HepG2 (cell line): ENCODE measurements around the gene OR2W1. TPM values are rescaled to one million over a fixed set of nuclear protein-coding genes. Genes with fewer than 3 reads are reported as not detected.

Source experiments
- ARHGAP35 ChIP-seq: sonication (generic); formaldehyde crosslinking; IDR thresholded peaks from 2 replicates; pipeline ENCODE4 v1.9.0; 2022; ENCODE audit warnings: mild to moderate bottlenecking, inconsistent platforms, moderate library complexity, missing genetic modification reagents, borderline replicate concordance
- ATF5 ChIP-seq: sonication (generic); formaldehyde crosslinking; IDR thresholded peaks from 2 replicates; pipeline ENCODE4 v1.4.0; 2020; ENCODE audit warnings: mild to moderate bottlenecking, low read depth, missing genetic modification reagents
- CHD4 ChIP-seq: fragments of 200-600 bp; sonication (generic); IDR thresholded peaks from 2 replicates; pipeline ENCODE4 v1.7.0; 2017; ENCODE audit warnings: mild to moderate bottlenecking, low read length, borderline replicate concordance
- EEA1 ChIP-seq: sonication (generic); formaldehyde crosslinking; IDR thresholded peaks from 2 replicates; pipeline ENCODE4 v1.5.1; 2020; ENCODE audit warnings: mild to moderate bottlenecking, missing genetic modification reagents, borderline replicate concordance
- ELK4 ChIP-seq: sonication (generic); formaldehyde crosslinking; IDR thresholded peaks from 2 replicates; pipeline ENCODE4 v1.9.0; 2021; ENCODE audit warnings: missing genetic modification reagents, borderline replicate concordance
- FIP1L1 ChIP-seq: fragments of 200-400 bp; formaldehyde crosslinking; IDR thresholded peaks from 2 replicates; pipeline ENCODE4 v1.6.1; 2018; ENCODE audit warnings: low read depth, mild to moderate bottlenecking, low read length, moderate library complexity, borderline replicate concordance; ENCODE audit not compliant: insufficient read depth
- HES4 ChIP-seq: sonication (generic); formaldehyde crosslinking; IDR thresholded peaks from 2 replicates; pipeline ENCODE4 v1.9.0; 2021; ENCODE audit warnings: mild to moderate bottlenecking, missing genetic modification reagents, borderline replicate concordance
- HNRNPK ChIP-seq: fragments of 200-400 bp; formaldehyde crosslinking; IDR thresholded peaks from 2 replicates; pipeline ENCODE4 v1.6.1; 2018; ENCODE audit warnings: low read length, low read depth, moderate library complexity, mild to moderate bottlenecking; ENCODE audit not compliant: poor library complexity, severe bottlenecking
- IRF1 ChIP-seq: sonication (generic); formaldehyde crosslinking; IDR thresholded peaks from 2 replicates; pipeline ENCODE4 v1.4.0; 2020; ENCODE audit warnings: low read depth, mild to moderate bottlenecking, missing genetic modification reagents
- KAT7 ChIP-seq: IDR thresholded peaks from 2 replicates; pipeline ENCODE4 v1.6.1; 2018; ENCODE audit warnings: borderline replicate concordance, missing compliant biosample characterization
- LCORL ChIP-seq, 2 experiments: fragments of 450-650 bp in 1 of 2; sonication (generic) in 1 of 2; formaldehyde crosslinking in 1 of 2; IDR thresholded peaks; 2 replicates each; pipeline versions ENCODE4 v1.5.0 to v1.6.1; 2017 to 2020; ENCODE audit warnings: antibody characterized with exemption in 1 of 2, missing genetic modification reagents in 1 of 2
- MAFK ChIP-seq, 2 experiments: IDR thresholded peaks in 1 of 2; conservative IDR thresholded peaks in 1 of 2; 2 replicates each; pipeline ENCODE4 v1.6.1; 2011; ENCODE audit warnings: improper control_type of control experiment in 2 of 2, low read length in 2 of 2
- NONO ChIP-seq, 2 experiments: fragments of 450-650 bp in 1 of 2; sonication (generic) in 1 of 2; formaldehyde crosslinking in 1 of 2; IDR thresholded peaks in 1 of 2; conservative IDR thresholded peaks in 1 of 2; 2 replicates each; pipeline versions ENCODE4 v1.6.1 to v1.8.0; 2017 to 2022; ENCODE audit warnings: mild to moderate bottlenecking in 1 of 2, missing genetic modification reagents in 1 of 2, moderate library complexity in 1 of 2
- PHB2 ChIP-seq: fragments of 450-650 bp; IDR thresholded peaks from 2 replicates; pipeline ENCODE4 v1.6.1; 2018; ENCODE audit not compliant: partially characterized antibody
- RFX5 ChIP-seq: IDR thresholded peaks from 2 replicates; pipeline ENCODE4 v1.6.1; 2011; ENCODE audit warnings: low read depth, low read length, improper control_type of control experiment
- SMYD3 ChIP-seq: sonication (generic); formaldehyde crosslinking; IDR thresholded peaks from 2 replicates; pipeline ENCODE4 v1.8.1; 2023; ENCODE audit warnings: mild to moderate bottlenecking, missing genetic modification reagents
- TEAD2 ChIP-seq: sonication (generic); formaldehyde crosslinking; IDR thresholded peaks from 2 replicates; pipeline ENCODE4 v1.9.0; 2021; ENCODE audit warnings: missing genetic modification reagents
- ZNF10 ChIP-seq: sonication (generic); formaldehyde crosslinking; IDR thresholded peaks from 2 replicates; pipeline ENCODE4 v1.4.0; 2020; ENCODE audit warnings: mild to moderate bottlenecking, low read depth, missing genetic modification reagents, borderline replicate concordance
- ZNF644 ChIP-seq: IDR thresholded peaks from 2 replicates; pipeline ENCODE4 v1.6.1; 2016; ENCODE audit warnings: low read depth
- ZSCAN30 ChIP-seq: sonication (generic); formaldehyde crosslinking; IDR thresholded peaks from 2 replicates; pipeline ENCODE4 v1.5.0; 2020; ENCODE audit warnings: mild to moderate bottlenecking, missing genetic modification reagents
- polyA plus RNA-seq, 8 experiments: library from polyadenylated mRNA; depleted of rRNA in 3 of 8; stranded (reverse) in 7 of 8; unstranded in 1 of 8; fragments of >200 nt; fragmentation: Illumina TruSeq in 4 of 8; extraction: Trizol in 4 of 8; gene quantifications; 2 replicates each; pipeline versions ENCODE4 v1.2.1 to v1.2.3, GENCODE V29; 2011 to 2016; ENCODE audit warnings: low read depth in 4 of 8, missing spikeins in 1 of 8, mixed read lengths in 1 of 8; ENCODE audit not compliant: insufficient read depth in 1 of 8
- total RNA-seq, 5 experiments: library from RNA; depleted of rRNA; stranded (reverse); fragments of >200 nt; fragmentation: Illumina TruSeq; extraction: Trizol; gene quantifications; 2 replicates each; pipeline ENCODE4 v1.2.3, GENCODE V29; 2016; ENCODE audit warnings: low read depth in 1 of 5
- TF ChIP-seq, protein P1 (sequence below): sonication (generic); formaldehyde crosslinking; IDR thresholded peaks from 2 replicates; pipeline ENCODE4 v1.5.0; 2020; ENCODE audit warnings: missing genetic modification reagents
- TF ChIP-seq, protein P2 (sequence below): sonication (generic); formaldehyde crosslinking; IDR thresholded peaks from 2 replicates; pipeline ENCODE4 v1.5.0; 2020; ENCODE audit warnings: missing genetic modification reagents

OR2W1 gene
- total and polyA plus RNA-seq, 2 of the 13 experiments (the other 11 are each of a cell fraction or from before 2014, with no cell fraction given): not detected

GRCh38 chr6:29016559-29017427 lies 28.2 kb downstream of the OR2W1 start (continued):
- TF ChIP-seq, protein P1, sequence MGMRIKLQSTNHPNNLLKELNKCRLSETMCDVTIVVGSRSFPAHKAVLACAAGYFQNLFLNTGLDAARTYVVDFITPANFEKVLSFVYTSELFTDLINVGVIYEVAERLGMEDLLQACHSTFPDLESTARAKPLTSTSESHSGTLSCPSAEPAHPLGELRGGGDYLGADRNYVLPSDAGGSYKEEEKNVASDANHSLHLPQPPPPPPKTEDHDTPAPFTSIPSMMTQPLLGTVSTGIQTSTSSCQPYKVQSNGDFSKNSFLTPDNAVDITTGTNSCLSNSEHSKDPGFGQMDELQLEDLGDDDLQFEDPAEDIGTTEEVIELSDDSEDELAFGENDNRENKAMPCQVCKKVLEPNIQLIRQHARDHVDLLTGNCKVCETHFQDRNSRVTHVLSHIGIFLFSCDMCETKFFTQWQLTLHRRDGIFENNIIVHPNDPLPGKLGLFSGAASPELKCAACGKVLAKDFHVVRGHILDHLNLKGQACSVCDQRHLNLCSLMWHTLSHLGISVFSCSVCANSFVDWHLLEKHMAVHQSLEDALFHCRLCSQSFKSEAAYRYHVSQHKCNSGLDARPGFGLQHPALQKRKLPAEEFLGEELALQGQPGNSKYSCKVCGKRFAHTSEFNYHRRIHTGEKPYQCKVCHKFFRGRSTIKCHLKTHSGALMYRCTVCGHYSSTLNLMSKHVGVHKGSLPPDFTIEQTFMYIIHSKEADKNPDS (CRISPR knock-in tag): no peak
- TF ChIP-seq HNRNPK (no peak), PHB2 (no peak), NONO (IDR thresholded peaks at IDR 0.05) (no peak), NONO (CRISPR knock-in tag; conservative IDR thresholded peaks at IDR 0.05) (peak; percentile 43), FIP1L1 (no peak), IRF1 (CRISPR knock-in tag) (no peak; the same call in 1 of the 2 replicates), EEA1 (CRISPR knock-in tag) (no peak), CHD4 (peak; percentile 70; the same call in 1 of the 2 replicates), MAFK (conservative IDR thresholded peaks at IDR 0.05 in 1 of 2, IDR thresholded peaks at IDR 0.05 in 1 of 2; ENCODE audit: low read length in 2 of 2) (no peak), TEAD2 (CRISPR knock-in tag) (no peak), SMYD3 (no peak), ZNF10 (no peak), ZSCAN30 (no peak), ZNF644 (0 out of 2 replicates have a peak, but pooled peaks have one; percentile 10), LCORL (IDR thresholded peaks at IDR 0.05) (no peak), LCORL (CRISPR knock-in tag; IDR thresholded peaks at IDR 0.05) (no peak; the same call in none of the 2 replicates), KAT7 (peak; percentile 72; the same call in 1 of the 2 replicates), RFX5 (no peak), HES4 (CRISPR knock-in tag) (0 out of 2 replicates have a peak, but pooled peaks have one; percentile 55), ATF5 (CRISPR knock-in tag) (no peak), ELK4 (CRISPR knock-in tag) (no peak), ARHGAP35 (CRISPR knock-in tag) (peak; percentile 92)
- TF ChIP-seq, protein P2, sequence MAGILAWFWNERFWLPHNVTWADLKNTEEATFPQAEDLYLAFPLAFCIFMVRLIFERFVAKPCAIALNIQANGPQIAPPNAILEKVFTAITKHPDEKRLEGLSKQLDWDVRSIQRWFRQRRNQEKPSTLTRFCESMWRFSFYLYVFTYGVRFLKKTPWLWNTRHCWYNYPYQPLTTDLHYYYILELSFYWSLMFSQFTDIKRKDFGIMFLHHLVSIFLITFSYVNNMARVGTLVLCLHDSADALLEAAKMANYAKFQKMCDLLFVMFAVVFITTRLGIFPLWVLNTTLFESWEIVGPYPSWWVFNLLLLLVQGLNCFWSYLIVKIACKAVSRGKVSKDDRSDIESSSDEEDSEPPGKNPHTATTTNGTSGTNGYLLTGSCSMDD (CRISPR knock-in tag): no peak
